ENCODE data around the gene MAML2. TPM values are rescaled to one million over a fixed set of nuclear protein-coding genes. Genes with fewer than 3 reads are reported as not detected.
A peak's percentile ranks its signal among the peaks of the same experiment; 100 is the strongest.

MAML2 gene
- total RNA-seq, 1 experiment from 2014 or later: 4.7 TPM

GRCh38 chr11:96055706-96056387, 287.1 kb downstream of the MAML2 start:
- peak; percentile 50 for DNase-seq (ENCODE audit: extremely low read depth, low read depth)

- DNase-seq (ENCODE audit: extremely low read depth, low read depth): peak; percentile 33
Measured at GRCh38 chr11:96054870-96055705, 287.9 kb downstream of the MAML2 start.

GRCh38 chr11:96052921-96053651, 289.9 kb downstream of the MAML2 start:
- DNase-seq (ENCODE audit: extremely low read depth, low read depth): no peak

GRCh38 chr11:96051820-96052219, 291.2 kb downstream of the MAML2 start:
- no peak for DNase-seq (ENCODE audit: extremely low read depth, low read depth)

GRCh38 chr11:96050435-96051182, 292.4 kb downstream of the MAML2 start:
- DNase-seq (ENCODE audit: extremely low read depth, low read depth): no peak

GRCh38 chr11:96049426-96049825, 293.6 kb downstream of the MAML2 start:
- DNase-seq (ENCODE audit: extremely low read depth, low read depth): no peak

GRCh38 chr11:96045622-96046456, 297.2 kb downstream of the MAML2 start:
- no peak for DNase-seq (ENCODE audit: extremely low read depth, low read depth)

GRCh38 chr11:96044747-96045146, 298.2 kb downstream of the MAML2 start:
- DNase-seq (ENCODE audit: extremely low read depth, low read depth): no peak

GRCh38 chr11:96044311-96044710, 298.7 kb downstream of the MAML2 start:
- DNase-seq (ENCODE audit: extremely low read depth, low read depth): no peak

GRCh38 chr11:96043291-96043690, 299.7 kb downstream of the MAML2 start:
- no peak for DNase-seq (ENCODE audit: extremely low read depth, low read depth)

GRCh38 chr11:96038046-96038445, 304.9 kb downstream of the MAML2 start:
- no peak for DNase-seq (ENCODE audit: extremely low read depth, low read depth)

GRCh38 chr11:96037405-96037949, 305.5 kb downstream of the MAML2 start:
- no peak for DNase-seq (ENCODE audit: extremely low read depth, low read depth)

- no peak for DNase-seq (ENCODE audit: extremely low read depth, low read depth)
Measured at GRCh38 chr11:96036863-96037262, 306.1 kb downstream of the MAML2 start.

GRCh38 chr11:96035740-96036078, 307.3 kb downstream of the MAML2 start:
- no peak for DNase-seq (ENCODE audit: extremely low read depth, low read depth)

- no peak for DNase-seq (ENCODE audit: extremely low read depth, low read depth)
Measured at GRCh38 chr11:96035031-96035739, 307.8 kb downstream of the MAML2 start.

- no peak for DNase-seq (ENCODE audit: extremely low read depth, low read depth)
Measured at GRCh38 chr11:96033599-96033998, 309.4 kb downstream of the MAML2 start.

GRCh38 chr11:96033095-96033494, 309.9 kb downstream of the MAML2 start:
- DNase-seq (ENCODE audit: extremely low read depth, low read depth): no peak

GRCh38 chr11:96028746-96029145, 314.2 kb downstream of the MAML2 start:
- no peak for DNase-seq (ENCODE audit: extremely low read depth, low read depth)

GRCh38 chr11:96027021-96027420, 316.0 kb downstream of the MAML2 start:
- no peak for DNase-seq (ENCODE audit: extremely low read depth, low read depth)

Measured in NCI-H460 (cell line).